Chondrocyte (in vitro differentiated cells): Measurements from ENCODE around the gene ADGRB3. TPM values are rescaled to one million over a fixed set of nuclear protein-coding genes. Genes with fewer than 3 reads are reported as not detected.
"Not testable (repeated sequence)": the region's sequence is repeated elsewhere in the genome, so short reads cannot be mapped to it uniquely, and the experiment has no call there.

ENCODE experiments used
- DNase-seq: peaks from one replicate; pipeline ENCODE4 v3.0.0; 2021; ENCODE audit warnings: mixed read lengths, low spot score
- H3K27ac Mint-ChIP-seq: one replicate; pipeline ENCODE4 v1.8.0; 2021; ENCODE audit warnings: mild to moderate bottlenecking, moderate library complexity, mixed read lengths; ENCODE audit not compliant: unreplicated experiment
- H3K27me3 Mint-ChIP-seq: 2 replicates; pipeline ENCODE4 v1.8.0; 2021; ENCODE audit warnings: low read depth, mixed read lengths
- H3K36me3 Mint-ChIP-seq: 2 replicates; pipeline ENCODE4 v1.8.0; 2021; ENCODE audit warnings: low read depth, mixed read lengths
- H3K4me1 Mint-ChIP-seq: 2 replicates; pipeline ENCODE4 v1.8.0; 2021; ENCODE audit warnings: low read depth, mild to moderate bottlenecking, mixed read lengths
- H3K4me3 Mint-ChIP-seq: one replicate; pipeline ENCODE4 v1.8.0; 2021; ENCODE audit warnings: mild to moderate bottlenecking, moderate library complexity, mixed read lengths; ENCODE audit not compliant: unreplicated experiment
- H3K9me3 Mint-ChIP-seq: 2 replicates; pipeline ENCODE4 v1.8.0; 2021; ENCODE audit warnings: low read depth, mixed read lengths
- CTCF ChIP-seq: fragments of 200-600 bp; sonication (generic); IDR thresholded peaks from 2 replicates; pipeline ENCODE4 v1.5.0; 2021; ENCODE audit warnings: antibody characterized with exemption, mild to moderate bottlenecking, moderate library complexity
- total RNA-seq: library from RNA; stranded (reverse); gene quantifications from 3 replicates; pipeline ENCODE4 v1.2.1, GENCODE V29; 2021

Gene ADGRB3
- total RNA-seq, 1 donor from 2014 or later: not detected

- H3K36me3 Mint-ChIP-seq: no peaks in the 10 kb centered on the region
- no peak overlapping the region for H3K4me3 Mint-ChIP-seq
- no peak for TF ChIP-seq CTCF
- DNase-seq: no peak
- H3K27me3 Mint-ChIP-seq: peaks cover 9% of the 10 kb centered on the region
- H3K27ac Mint-ChIP-seq: no peak overlapping the region
- H3K4me1 Mint-ChIP-seq: no peaks in the 10 kb centered on the region
- no peaks in the 10 kb centered on the region for H3K9me3 Mint-ChIP-seq
These were observed 23.3 kb downstream of the ADGRB3 start for GRCh38 chr6:68658338-68658737.

- no peak overlapping the region for H3K4me3 Mint-ChIP-seq
- peaks cover 23% of the 10 kb centered on the region for H3K27me3 Mint-ChIP-seq
- H3K36me3 Mint-ChIP-seq: no peaks in the 10 kb centered on the region
- H3K4me1 Mint-ChIP-seq: no peaks in the 10 kb centered on the region
- H3K27ac Mint-ChIP-seq: no peak overlapping the region
- H3K9me3 Mint-ChIP-seq: no peaks in the 10 kb centered on the region
- DNase-seq: no peak
- no peak for TF ChIP-seq CTCF
These were observed 38.2 kb downstream of the ADGRB3 start for GRCh38 chr6:68673255-68673654.

DNA sequence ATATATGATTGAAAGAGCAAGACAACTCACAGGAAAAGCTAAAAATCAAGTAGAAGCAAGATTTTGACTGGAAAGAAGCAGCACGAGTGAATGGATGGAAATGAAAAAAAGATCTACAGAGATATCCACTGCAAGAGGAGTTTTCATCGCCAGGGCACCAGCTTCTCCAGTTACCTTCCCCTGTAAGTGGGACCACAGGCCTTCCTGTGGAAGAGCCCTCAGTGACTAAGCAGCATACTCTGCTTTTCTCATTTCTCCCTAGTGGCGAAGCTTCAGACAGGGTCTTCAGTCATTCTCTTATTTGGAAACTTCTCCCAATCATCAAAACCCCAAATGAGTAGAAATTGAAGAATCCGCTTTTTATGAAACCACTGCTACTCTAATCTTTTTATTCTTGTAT lies 40.5 kb downstream of the ADGRB3 start:
- no peaks in the 10 kb centered on the region for H3K4me1 Mint-ChIP-seq
- no peak for TF ChIP-seq CTCF
- DNase-seq: no peak
- H3K27me3 Mint-ChIP-seq: peaks cover 14% of the 10 kb centered on the region
- no peak overlapping the region for H3K4me3 Mint-ChIP-seq
- H3K36me3 Mint-ChIP-seq: no peaks in the 10 kb centered on the region
- no peak overlapping the region for H3K27ac Mint-ChIP-seq
- H3K9me3 Mint-ChIP-seq: no peaks in the 10 kb centered on the region

DNA sequence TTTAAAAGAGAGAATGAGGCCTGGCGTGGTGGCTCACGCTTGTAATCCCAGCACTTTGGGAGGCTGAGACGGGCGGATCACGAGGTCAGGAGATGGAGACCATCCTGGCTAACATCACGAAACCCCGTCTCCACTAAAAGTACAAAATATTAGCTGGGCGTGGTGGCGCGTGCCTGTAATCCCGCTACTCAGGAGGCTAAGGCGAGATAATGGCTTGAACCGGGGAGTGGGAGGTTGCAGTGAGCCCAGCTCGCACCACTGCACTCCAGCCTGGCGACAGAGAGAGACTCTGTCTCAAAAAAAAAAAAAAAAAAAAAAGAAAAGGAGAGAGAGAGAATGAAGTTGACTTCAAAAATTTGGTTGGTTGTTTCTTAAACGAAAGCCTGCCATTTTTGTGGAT lies 41.0 kb downstream of the ADGRB3 start:
- not testable (repeated sequence) for H3K4me1 Mint-ChIP-seq, H3K27ac Mint-ChIP-seq, DNase-seq, H3K9me3 Mint-ChIP-seq, H3K36me3 Mint-ChIP-seq, H3K4me3 Mint-ChIP-seq
- H3K27me3 Mint-ChIP-seq: peaks cover 13% of the 10 kb centered on the region

GRCh38 chr6:68677058-68677457 lies 42.0 kb downstream of the ADGRB3 start:
- Mint-ChIP-seq H3K27me3 (peaks cover 7% of the 10 kb centered on the region), H3K4me3 (no peak overlapping the region), H3K27ac (no peak overlapping the region), H3K9me3 (no peaks in the 10 kb centered on the region), H3K36me3 (no peaks in the 10 kb centered on the region), H3K4me1 (no peaks in the 10 kb centered on the region)
- TF ChIP-seq CTCF: no peak
- no peak for DNase-seq

GRCh38 chr6:68679399-68679798 lies 44.3 kb downstream of the ADGRB3 start:
- DNase-seq: no peak
- no peak overlapping the region for H3K27ac Mint-ChIP-seq
- no peak overlapping the region for H3K4me3 Mint-ChIP-seq
- TF ChIP-seq CTCF: no peak
- peaks cover 6% of the 10 kb centered on the region for H3K27me3 Mint-ChIP-seq
- H3K36me3 Mint-ChIP-seq: no peaks in the 10 kb centered on the region
- no peaks in the 10 kb centered on the region for H3K4me1 Mint-ChIP-seq
- H3K9me3 Mint-ChIP-seq: no peaks in the 10 kb centered on the region
